H1 (cell line): Measurements from ENCODE around the gene KRT5. TPM values are rescaled to one million over a fixed set of nuclear protein-coding genes. Genes with fewer than 3 reads are reported as not detected.

ENCODE experiments used
- CTCF ChIA-PET: fragments of 300-600 bp; sonication (Branson Sonifier 250); formaldehyde crosslinking; loops from one replicate; lab custom pipeline; 2021; ENCODE audit not compliant: partially characterized antibody; lab: Charles Lee
- POLR2A ChIA-PET: fragments of 300-600 bp; sonication (Branson Sonifier 250); formaldehyde crosslinking; loops from one replicate; lab custom pipeline; 2021; ENCODE audit warnings: inconsistent platforms; ENCODE audit not compliant: partially characterized antibody; lab: Charles Lee
- DNase-seq, 2 experiments: peaks; one replicate each; pipeline versions ENCODE4 v3.0.0 to v3.0.0-alpha.2; 2010 to 2022; ENCODE audit warnings: low spot score in 2 of 2, low read depth in 1 of 2, mixed read lengths in 1 of 2
- FAIRE-seq: peaks from 2 replicates; lab custom pipeline; 2011; peaks lifted over from hg19 to GRCh38; lab: Jason Lieb, UNC
- H2AFZ ChIP-seq: 2 replicates; pipeline ENCODE4 v1.8.1; 2012; ENCODE audit warnings: low read length, inconsistent platforms
- H2AK5ac ChIP-seq: 2 replicates; pipeline ENCODE4 v1.6.1; 2013; ENCODE audit warnings: low read depth, low read length
- H2BK120ac ChIP-seq: replicated peaks from 2 replicates; pipeline ENCODE3; 2013; ENCODE audit warnings: low read depth, low read length, inconsistent platforms
- H2BK12ac ChIP-seq: 2 replicates; pipeline ENCODE4 v1.6.1; 2013; ENCODE audit warnings: low read depth, low read length
- H2BK15ac ChIP-seq: 2 replicates; pipeline ENCODE4 v1.6.1; 2013; ENCODE audit warnings: low read length
- H2BK20ac ChIP-seq: 2 replicates; pipeline ENCODE4 v1.6.1; 2013; ENCODE audit warnings: low read length
- H2BK5ac ChIP-seq: 2 replicates; pipeline ENCODE4 v1.6.1; 2013; ENCODE audit warnings: low read depth, low read length
- H3K14ac ChIP-seq: 2 replicates; pipeline ENCODE4 v1.6.1; 2013; ENCODE audit warnings: inconsistent platforms; ENCODE audit not compliant: insufficient read length
- H3K18ac ChIP-seq: 2 replicates; pipeline ENCODE4 v1.6.1; 2013; ENCODE audit warnings: low read length; ENCODE audit errors: extremely low read depth
- H3K23ac ChIP-seq: 2 replicates; pipeline ENCODE4 v1.6.1; 2013; ENCODE audit warnings: inconsistent platforms; ENCODE audit not compliant: insufficient read length
- H3K23me2 ChIP-seq: 2 replicates; pipeline ENCODE4 v1.6.1; 2013; ENCODE audit warnings: low read depth, low read length
- H3K27ac ChIP-seq: 2 replicates; pipeline ENCODE4 v1.6.1; 2011; ENCODE audit warnings: low read depth, low read length, inconsistent platforms
- H3K27me3 ChIP-seq, 4 experiments: replicated peaks in 1 of 4; 1 replicate in 1 of 4; 2 replicates in 3 of 4; pipeline versions ENCODE4 v1.6.1 to v1.8.1; 2011 to 2013; ENCODE audit warnings: low read length in 3 of 4, mild to moderate bottlenecking in 3 of 4, inconsistent platforms in 2 of 4, mixed read lengths in 2 of 4, moderate library complexity in 1 of 4; ENCODE audit not compliant: control insufficient read depth in 3 of 4, insufficient read depth in 3 of 4; ENCODE audit errors: extremely low read depth in 1 of 4
- H3K36me3 ChIP-seq, 4 experiments: 2 replicates each; pipeline versions ENCODE4 v1.6.1 to v1.8.1; 2011 to 2013; ENCODE audit warnings: mild to moderate bottlenecking in 4 of 4, low read length in 3 of 4, moderate library complexity in 2 of 4, control low read depth in 1 of 4, inconsistent platforms in 1 of 4; ENCODE audit not compliant: insufficient read depth in 4 of 4, control insufficient read depth in 2 of 4
- H3K4ac ChIP-seq: replicated peaks from 2 replicates; pipeline ENCODE3; 2013; ENCODE audit warnings: low read length, low read depth, mixed read lengths, inconsistent platforms; ENCODE audit not compliant: insufficient read length
- H3K4me1 ChIP-seq, 4 experiments: replicated peaks in 1 of 4; 1 replicate in 1 of 4; 2 replicates in 3 of 4; pipeline versions ENCODE4 v1.6.1 to v1.8.1; 2011 to 2013; ENCODE audit warnings: low read length in 3 of 4, inconsistent platforms in 2 of 4, mixed read lengths in 1 of 4; ENCODE audit not compliant: insufficient read depth in 4 of 4, control insufficient read depth in 3 of 4
- H3K4me2 ChIP-seq, 2 experiments: 2 replicates each; pipeline versions ENCODE4 v1.6.1 to v1.8.1; 2011 to 2013; ENCODE audit warnings: low read depth in 2 of 2, low read length in 2 of 2, control low read depth in 1 of 2, inconsistent platforms in 1 of 2, mild to moderate bottlenecking in 1 of 2; ENCODE audit not compliant: insufficient read depth in 1 of 2
- H3K4me3 ChIP-seq, 4 experiments: fragments of 200-600, 300-600 bp in 1 of 4; sonication (generic), shearing (Covaris generic), sonication (Bioruptor Twin) in 1 of 4; 2 replicates each; pipeline versions ENCODE4 v1.5.1 to v1.8.1; 2011 to 2016; ENCODE audit warnings: low read length in 4 of 4, low read depth in 3 of 4, control low read depth in 2 of 4, inconsistent platforms in 2 of 4, mild to moderate bottlenecking in 2 of 4, mixed read lengths in 1 of 4, moderate library complexity in 1 of 4; ENCODE audit not compliant: insufficient read depth in 2 of 4; ENCODE audit errors: extremely low read depth in 1 of 4
- H3K56ac ChIP-seq: replicated peaks from 2 replicates; pipeline ENCODE3; 2013; ENCODE audit warnings: low read depth, mild to moderate bottlenecking, mixed read lengths, low read length, inconsistent platforms; ENCODE audit not compliant: insufficient read length
- H3K79me1 ChIP-seq: 2 replicates; pipeline ENCODE4 v1.6.1; 2013; ENCODE audit warnings: low read depth, low read length, control low read depth
- H3K79me2 ChIP-seq, 2 experiments: 2 replicates each; pipeline versions ENCODE4 v1.6.1 to v1.8.1; 2012 to 2013; ENCODE audit warnings: low read length in 2 of 2, mild to moderate bottlenecking in 2 of 2, inconsistent platforms in 1 of 2; ENCODE audit not compliant: insufficient read depth in 2 of 2, control insufficient read depth in 1 of 2
- H3K9ac ChIP-seq, 4 experiments: replicated peaks in 1 of 4; 1 replicate in 1 of 4; 2 replicates in 3 of 4; pipeline versions ENCODE4 v1.6.1 to v1.8.1; 2011 to 2013; ENCODE audit warnings: low read depth in 3 of 4, low read length in 3 of 4, control low read depth in 2 of 4, mild to moderate bottlenecking in 2 of 4, moderate library complexity in 2 of 4, inconsistent platforms in 1 of 4; ENCODE audit errors: extremely low read depth in 1 of 4
- H3K9me3 ChIP-seq, 2 experiments: 2 replicates each; pipeline versions ENCODE4 v1.6.1 to v1.8.1; 2012 to 2013; ENCODE audit warnings: mild to moderate bottlenecking in 2 of 2, moderate library complexity in 2 of 2, control low read depth in 1 of 2, inconsistent platforms in 1 of 2, low read depth in 1 of 2, low read length in 1 of 2, mixed read lengths in 1 of 2; ENCODE audit not compliant: insufficient read depth in 2 of 2
- H4K20me1 ChIP-seq, 2 experiments: replicated peaks in 1 of 2; 2 replicates each; pipeline versions ENCODE3 to v1.8.1; 2011 to 2013; ENCODE audit warnings: inconsistent platforms in 2 of 2, low read length in 2 of 2, mild to moderate bottlenecking in 1 of 2; ENCODE audit not compliant: insufficient read depth in 2 of 2, control insufficient read depth in 1 of 2
- H4K5ac ChIP-seq: 2 replicates; pipeline ENCODE4 v1.6.1; 2013; ENCODE audit warnings: low read length, low read depth, mixed read lengths, inconsistent platforms; ENCODE audit not compliant: insufficient read length
- H4K8ac ChIP-seq: 2 replicates; pipeline ENCODE4 v1.8.0; 2013; ENCODE audit warnings: mild to moderate bottlenecking, moderate library complexity, low read length, inconsistent platforms; ENCODE audit not compliant: insufficient read depth; ENCODE audit errors: extremely low read depth
- H4K91ac ChIP-seq: replicated peaks from 2 replicates; pipeline ENCODE3; 2013; ENCODE audit warnings: low read length, mixed read lengths, inconsistent platforms; ENCODE audit not compliant: insufficient read length
- EP300 ChIP-seq, 2 experiments: IDR thresholded peaks; 1 replicate in 1 of 2; 2 replicates in 1 of 2; pipeline ENCODE4 v1.6.1; 2011 to 2012; ENCODE audit warnings: low read depth in 2 of 2, low read length in 2 of 2, mild to moderate bottlenecking in 2 of 2, borderline replicate concordance in 1 of 2, inconsistent platforms in 1 of 2, moderate library complexity in 1 of 2
- SP1 ChIP-seq: IDR thresholded peaks from 2 replicates; pipeline ENCODE4 v1.6.1; 2011; ENCODE audit warnings: low read depth, low read length
- WGBS, 2 experiments: shearing (Covaris generic) in 1 of 2; methylation state at CpG; one replicate each; pipeline versions ENCODE4 v1.1.6 to v1.1.7; 2013 to 2015; ENCODE audit warnings: low lambda C conversion rate in 2 of 2, mixed read lengths in 2 of 2, inconsistent platforms in 1 of 2, low coverage in 1 of 2, missing lambda C conversion rate in 1 of 2; ENCODE audit not compliant: insufficient replicate concordance in 2 of 2, insufficient coverage in 1 of 2, insufficient read length in 1 of 2; ENCODE audit errors: extremely low coverage in 1 of 2, missing lambda C conversion rate in 1 of 2; 5-methylcytosine and 5-hydroxymethylcytosine counted together
- polyA plus RNA-seq, 7 experiments: library from polyadenylated mRNA; depleted of rRNA in 3 of 7; stranded (reverse) in 5 of 7; unstranded in 2 of 7; fragments of >200 nt in 5 of 7; fragments of 200-250 nt in 2 of 7; gene quantifications; 1 replicate in 5 of 7; 2 replicates in 1 of 7; 4 replicates in 1 of 7; pipeline versions ENCODE4 v1.2.1 to v1.2.3, GENCODE V29; 2011 to 2013; ENCODE audit warnings: missing spikeins in 2 of 7, mixed read lengths in 2 of 7
- total RNA-seq: library from RNA; stranded (reverse); fragmentation: NEBNext Ultra II Directional; extraction: Animal tissue kit (Norgen Biotek cat#: 25700); gene quantifications from 2 replicates; pipeline ENCODE4 v1.2.1, GENCODE V29; 2021

KRT5 gene
- total and polyA plus RNA-seq, 2 of the 8 experiments (the other 6 are each of a cell fraction or from before 2014, with no cell fraction given), result 0.18 TPM; not detected in 1

- Histone ChIP-seq H3K27ac (no peak overlapping the region), H4K5ac (no peak overlapping the region), H3K4me1 (no peaks in the 10 kb centered on the region), H3K79me1 (no peaks in the 10 kb centered on the region), H3K79me2 (no peaks in the 10 kb centered on the region), H2BK5ac (no peak overlapping the region), H3K4ac (no peak overlapping the region), H4K91ac (no peak overlapping the region), H3K9ac (no peak overlapping the region), H3K9me3 (no peaks in the 10 kb centered on the region), H3K36me3 (no peaks in the 10 kb centered on the region), H2AK5ac (no peak overlapping the region), H2BK120ac (no peak overlapping the region), H3K4me2 (no peak overlapping the region), H2AFZ (no peak overlapping the region), H2BK12ac (no peak overlapping the region), H3K4me3 (no peak overlapping the region), H3K18ac (no peak overlapping the region), H4K20me1 (no peaks in the 10 kb centered on the region), H2BK15ac (no peak overlapping the region), H3K27me3 (no peaks in the 10 kb centered on the region; a peak in 1 of 7 replicates), H2BK20ac (no peak overlapping the region), H3K23me2 (no peaks in the 10 kb centered on the region), H3K14ac (no peak overlapping the region), H4K8ac (no peak overlapping the region), H3K23ac (no peak overlapping the region), H3K56ac (no peak overlapping the region)
- WGBS, 2 experiments, result 90% methylated on average over 1 of the region's 1 CpG; no CpG with 5 or more reads in 1 of the 2 experiments
- CTCF ChIA-PET, result interaction anchor here (0.9 to 2.7 kb wide), 8 partner anchors 18 to 408 kb away, joined by 3 to 10 read pairs (median 4); no protein-coding TSS in a partner anchor
- no peak for FAIRE-seq
- POLR2A ChIA-PET, result no interaction called here
- TF ChIP-seq EP300 (IDR thresholded peaks at IDR 0.05; ENCODE audit: borderline replicate concordance in 1 of 2, low read depth in 2 of 2, low read length in 2 of 2) (no peak), SP1 (no peak)
- no peak for DNase-seq
These were observed 44.4 kb upstream of the KRT5 start for GRCh38 chr12:52564582-52564981.
